ENCODE results near the gene MMP15. TPM values are rescaled to one million over a fixed set of nuclear protein-coding genes. Genes with fewer than 3 reads are reported as not detected.

MMP15 gene
- polyA plus RNA-seq, 1 donor (not counting 4 experiments of a cell fraction or from before 2014, with no cell fraction given) = 3.7 TPM

DNA sequence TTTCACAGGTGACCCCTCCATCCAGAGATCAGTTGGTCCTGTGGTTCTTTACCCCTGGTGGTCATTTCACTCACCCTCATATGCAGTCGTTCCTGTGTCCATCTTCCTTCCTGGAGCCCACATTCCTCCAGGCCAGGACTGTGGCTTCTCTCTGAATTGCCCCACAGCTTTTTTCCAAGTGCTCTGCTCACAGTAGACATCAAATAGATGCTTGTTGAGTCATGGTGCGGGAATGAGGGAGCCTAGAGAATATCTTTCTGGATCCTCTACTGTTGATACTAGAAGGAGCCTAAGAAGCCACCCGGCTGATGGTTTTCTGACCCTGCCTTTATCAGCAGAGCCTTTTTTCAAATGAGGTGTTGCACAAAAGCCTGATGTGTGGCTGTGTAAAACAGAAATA, 13.9 kb upstream of the MMP15 start:
- H2AFZ ChIP-seq (ENCODE audit: control insufficient read depth, low read length) = no peak overlapping the region
- H3K27ac ChIP-seq (ENCODE audit: control insufficient read depth, insufficient read depth, low read length) = no peak overlapping the region
- FAIRE-seq = no peak

GRCh38 chr16:58012481-58012880, 13.1 kb upstream of the MMP15 start:
- FAIRE-seq = no peak
- H3K79me2 ChIP-seq (ENCODE audit: control insufficient read depth, insufficient read depth, low read length) = peaks cover 5% of the 10 kb centered on the region
- no peak overlapping the region for H3K27ac ChIP-seq (ENCODE audit: control insufficient read depth, insufficient read depth, low read length)
- no peaks in the 10 kb centered on the region for H3K9me3 ChIP-seq (ENCODE audit: control insufficient read depth, low read depth, low read length)
- H3K4me2 ChIP-seq (ENCODE audit: control insufficient read depth, extremely low read depth, insufficient read depth, low read depth, low read length) = no peak overlapping the region
- no peak overlapping the region for H3K9ac ChIP-seq (ENCODE audit: control insufficient read depth, extremely low read depth, insufficient read depth, low read length)
- H3K9me1 ChIP-seq (ENCODE audit: control insufficient read depth, extremely low read depth, insufficient read depth, low read length) = peaks cover 3% of the 10 kb centered on the region
- no peaks in the 10 kb centered on the region for H3K4me1 ChIP-seq (ENCODE audit: control insufficient read depth, extremely low read depth, insufficient read depth, low read length)
- H3K27me3 ChIP-seq (ENCODE audit: control insufficient read depth, extremely low read depth, insufficient read depth, low read length) = no peaks in the 10 kb centered on the region
- no peak for DNase-seq (ENCODE audit: low read depth, low spot score)
- TF ChIP-seq EZH2 (IDR thresholded peaks at IDR 0.05; ENCODE audit: low read length) = no peak
- TF ChIP-seq CTCF (optimal IDR thresholded peaks at IDR 0.05 in 1 of 3, IDR thresholded peaks at IDR 0.05 in 1 of 3, conservative IDR thresholded peaks at IDR 0.05 in 1 of 3; ENCODE audit: extremely low read depth in 1 of 3, insufficient read depth in 2 of 3, low read length in 3 of 3) = no peak
- H3K4me3 ChIP-seq (ENCODE audit: control insufficient read depth in 2 of 3, extremely low read depth in 1 of 3, insufficient read depth in 2 of 3, low read depth in 1 of 3, low read length in 3 of 3) = no peak overlapping the region
- peaks cover 2% of the 10 kb centered on the region for H4K20me1 ChIP-seq (ENCODE audit: control insufficient read depth, extremely low read depth, insufficient read depth, low read length)
- no peak overlapping the region for H2AFZ ChIP-seq (ENCODE audit: control insufficient read depth, low read length)
- dilution Hi-C loops (cut with MboI; ENCODE audit: extremely low pct_ligation_motif_present, low sequenced_read_pairs) = no loop called here
- H3K36me3 ChIP-seq (ENCODE audit: control insufficient read depth in 2 of 2, extremely low read depth in 1 of 2, insufficient read depth in 2 of 2, low read length in 2 of 2) = peaks cover 18 to 29% of the 10 kb centered on the region in 2 experiments

More for the DNA sequence above, 13.9 kb upstream of the MMP15 start:
- Histone ChIP-seq H3K4me2 (ENCODE audit: control insufficient read depth, extremely low read depth, insufficient read depth, low read depth, low read length) (no peak overlapping the region), H3K27me3 (ENCODE audit: control insufficient read depth, extremely low read depth, insufficient read depth, low read length) (no peaks in the 10 kb centered on the region), H3K9ac (ENCODE audit: control insufficient read depth, extremely low read depth, insufficient read depth, low read length) (no peak overlapping the region), H3K36me3 (ENCODE audit: control insufficient read depth in 2 of 2, extremely low read depth in 1 of 2, insufficient read depth in 2 of 2, low read length in 2 of 2) (peaks cover 18 to 29% of the 10 kb centered on the region in 2 experiments), H3K9me3 (ENCODE audit: control insufficient read depth, low read depth, low read length) (no peaks in the 10 kb centered on the region), H4K20me1 (ENCODE audit: control insufficient read depth, extremely low read depth, insufficient read depth, low read length) (peaks cover 2% of the 10 kb centered on the region), H3K4me3 (ENCODE audit: control insufficient read depth in 2 of 3, extremely low read depth in 1 of 3, insufficient read depth in 2 of 3, low read depth in 1 of 3, low read length in 3 of 3) (no peak overlapping the region), H3K79me2 (ENCODE audit: control insufficient read depth, insufficient read depth, low read length) (peaks cover 13% of the 10 kb centered on the region), H3K4me1 (ENCODE audit: control insufficient read depth, extremely low read depth, insufficient read depth, low read length) (no peaks in the 10 kb centered on the region), H3K9me1 (ENCODE audit: control insufficient read depth, extremely low read depth, insufficient read depth, low read length) (peaks cover 3% of the 10 kb centered on the region)
- dilution Hi-C loops (cut with MboI; ENCODE audit: extremely low pct_ligation_motif_present, low sequenced_read_pairs) = no loop called here
- TF ChIP-seq CTCF (optimal IDR thresholded peaks at IDR 0.05 in 1 of 3, IDR thresholded peaks at IDR 0.05 in 1 of 3, conservative IDR thresholded peaks at IDR 0.05 in 1 of 3; ENCODE audit: extremely low read depth in 1 of 3, insufficient read depth in 2 of 3, low read length in 3 of 3) (no peak), EZH2 (IDR thresholded peaks at IDR 0.05; ENCODE audit: low read length) (no peak)
- DNase-seq (ENCODE audit: low read depth, low spot score) = no peak

Data from keratinocyte (primary cell).